CD4-positive, alpha-beta memory T cell (primary cell): ENCODE results near the gene SCYGR7. TPM values are rescaled to one million over a fixed set of nuclear protein-coding genes. Genes with fewer than 3 reads are reported as not detected.

Experiments used
- CTCF ChIA-PET: fragments of 350-600 bp; sonication (Branson Sonifier 250); formaldehyde crosslinking; loops from one replicate; lab custom pipeline; 2021; ENCODE audit warnings: inconsistent platforms; ENCODE audit not compliant: partially characterized antibody; lab: Charles Lee
- POLR2A ChIA-PET: fragments of 350-600 bp; sonication (Branson Sonifier 250); formaldehyde crosslinking; loops from one replicate; lab custom pipeline; 2021; ENCODE audit not compliant: partially characterized antibody; lab: Charles Lee
- DNase-seq, 5 donors: peaks; one replicate each; pipeline versions ENCODE4 v3.0.0 to v3.0.0-alpha.2; 2020 to 2022; ENCODE audit warnings: mixed read lengths in 1 of 5
- H3K27ac ChIP-seq: one replicate; pipeline ENCODE4 v1.7.0; 2013; ENCODE audit warnings: low read depth, low read length
- H3K27me3 ChIP-seq: 2 replicates; pipeline ENCODE4 v1.7.0; 2013; ENCODE audit warnings: mild to moderate bottlenecking, low read length, moderate library complexity; ENCODE audit not compliant: insufficient read depth
- H3K36me3 ChIP-seq: 2 replicates; pipeline ENCODE4 v1.7.0; 2013; ENCODE audit warnings: mild to moderate bottlenecking, low read length, moderate library complexity; ENCODE audit not compliant: insufficient read depth
- H3K4me1 ChIP-seq: 2 replicates; pipeline ENCODE4 v1.7.0; 2013; ENCODE audit warnings: mild to moderate bottlenecking, low read length, moderate library complexity; ENCODE audit not compliant: insufficient read depth
- H3K4me3 ChIP-seq, 2 donors: one replicate each; pipeline ENCODE4 v1.7.0; 2013; ENCODE audit warnings: low read length in 2 of 2, mild to moderate bottlenecking in 1 of 2
- H3K9me3 ChIP-seq, 2 donors: one replicate each; pipeline ENCODE4 v1.7.0; 2013; ENCODE audit warnings: low read length in 2 of 2, control low read depth in 1 of 2; ENCODE audit not compliant: control insufficient read depth in 1 of 2
- H3K27ac Mint-ChIP-seq, 7 donors: one replicate each; pipeline ENCODE4 v1.8.0; 2020 to 2021; ENCODE audit warnings: mixed read lengths in 7 of 7, mild to moderate bottlenecking in 6 of 7, inconsistent platforms in 3 of 7, moderate library complexity in 3 of 7
- H3K27me3 Mint-ChIP-seq, 2 donors: one replicate each; pipeline ENCODE4 v1.8.0; 2020 to 2021; ENCODE audit warnings: mixed read lengths in 2 of 2
- H3K36me3 Mint-ChIP-seq, 2 donors: one replicate each; pipeline ENCODE4 v1.8.0; 2020 to 2021; ENCODE audit warnings: mixed read lengths in 2 of 2, inconsistent platforms in 1 of 2, mild to moderate bottlenecking in 1 of 2
- H3K4me1 Mint-ChIP-seq, 4 donors: one replicate each; pipeline ENCODE4 v1.8.0; 2020 to 2021; ENCODE audit warnings: mixed read lengths in 4 of 4, mild to moderate bottlenecking in 1 of 4
- H3K4me3 Mint-ChIP-seq, 8 donors: one replicate each; pipeline ENCODE4 v1.8.0; 2020 to 2021; ENCODE audit warnings: mixed read lengths in 8 of 8, mild to moderate bottlenecking in 7 of 8, moderate library complexity in 6 of 8, inconsistent platforms in 3 of 8
- H3K9me3 Mint-ChIP-seq, 8 donors: one replicate each; pipeline ENCODE4 v1.8.0; 2020 to 2021; ENCODE audit warnings: mixed read lengths in 8 of 8, mild to moderate bottlenecking in 5 of 8, inconsistent platforms in 3 of 8, moderate library complexity in 1 of 8
- intact Hi-C: fragments of 100-400 bp; cut with micrococcal nuclease; formaldehyde crosslinking; loops from one replicate; pipeline ENCODE4 v1.15.1; 2023
- polyA plus RNA-seq, 2 donors: library from polyadenylated mRNA; unstranded; fragments of 300-500 nt; fragmentation: Illumina TruSeq; gene quantifications; one replicate each; pipeline ENCODE4 v1.2.3, GENCODE V29; 2021
- total RNA-seq, 2 experiments: library from RNA; stranded (reverse); gene quantifications; one replicate each; pipeline ENCODE4 v1.2.3, GENCODE V29; 2021

SCYGR7 gene
- total and polyA plus RNA-seq, 4 experiments from 2014 or later: not detected

GRCh38 chr2:227772197-227772661 is 44.1 kb downstream of the SCYGR7 start:
- CTCF ChIA-PET: interaction anchor here (3.6 kb wide), 1 partner anchor 90 kb away, joined by 21 read pairs; no protein-coding TSS in a partner anchor
- no peaks in the 10 kb centered on the region for H3K27me3 ChIP-seq
- no peaks in the 10 kb centered on the region for H3K9me3 Mint-ChIP-seq
- peak overlapping the region in 1 of 7 donors; percentile 76 for H3K27ac Mint-ChIP-seq
- intact Hi-C loops: no loop called here
- H3K4me1 ChIP-seq: no peaks in the 10 kb centered on the region
- POLR2A ChIA-PET: no interaction called here
- H3K27me3 Mint-ChIP-seq: peaks cover 0 to 1% of the 10 kb centered on the region in 2 donors
- H3K9me3 ChIP-seq: no peaks in the 10 kb centered on the region
- no peak overlapping the region for H3K4me3 Mint-ChIP-seq
- H3K4me3 ChIP-seq: no peak overlapping the region
- peaks cover 3 to 15% (median 10%) of the 10 kb centered on the region in 4 donors for H3K4me1 Mint-ChIP-seq
- DNase-seq: no peak
- no peak overlapping the region for H3K27ac ChIP-seq
- H3K36me3 Mint-ChIP-seq: no peaks in the 10 kb centered on the region
- H3K36me3 ChIP-seq: no peaks in the 10 kb centered on the region

- ChIA-PET CTCF (interaction anchor here (1.5 to 3.6 kb wide), 2 partner anchors 74 to 90 kb away, joined by 5 to 21 read pairs; no protein-coding TSS in a partner anchor), POLR2A (no interaction called here)
- Histone ChIP-seq H3K27me3 (no peaks in the 10 kb centered on the region), H3K27ac (no peak overlapping the region), H3K4me1 (no peaks in the 10 kb centered on the region), H3K9me3 (no peaks in the 10 kb centered on the region), H3K4me3 (no peak overlapping the region), H3K36me3 (no peaks in the 10 kb centered on the region)
- Mint-ChIP-seq H3K27me3 (peaks cover 0 to 1% of the 10 kb centered on the region in 2 donors), H3K4me3 (no peak overlapping the region), H3K4me1 (peaks cover 3 to 15% (median 10%) of the 10 kb centered on the region in 4 donors), H3K27ac (no peak overlapping the region), H3K9me3 (peaks cover 0 to 2% (median 0%) of the 10 kb centered on the region in 8 donors), H3K36me3 (no peaks in the 10 kb centered on the region)
- intact Hi-C loops: no loop called here
- no peak for DNase-seq
Measured at GRCh38 chr2:227772932-227773331, 44.8 kb downstream of the SCYGR7 start.

- H3K4me1 ChIP-seq: no peaks in the 10 kb centered on the region
- H3K4me3 ChIP-seq: no peak overlapping the region
- Mint-ChIP-seq H3K36me3 (no peaks in the 10 kb centered on the region), H3K27ac (peak overlapping the region in 6 of 7 donors; percentile 12 to 65 (median 38)), H3K4me3 (no peak overlapping the region), H3K27me3 (peaks cover 0 to 1% of the 10 kb centered on the region in 2 donors), H3K9me3 (peaks cover 0 to 2% (median 0%) of the 10 kb centered on the region in 8 donors), H3K4me1 (peaks cover 3 to 19% (median 11%) of the 10 kb centered on the region in 4 donors)
- intact Hi-C loops: loop anchor here (1.0 kb wide), 1 partner anchor 88 kb away; no protein-coding TSS in a partner anchor
- ChIA-PET CTCF (interaction anchor here (0.6 to 3.6 kb wide), 13 partner anchors 8 to 116 kb away, joined by 3 to 21 read pairs (median 5); partner anchors contain the start of gene CCL20), POLR2A (no interaction called here)
- no peaks in the 10 kb centered on the region for H3K9me3 ChIP-seq
- DNase-seq: peak in 2 of 5 donors; percentile 8 to 22
- no peaks in the 10 kb centered on the region for H3K27me3 ChIP-seq
- no peaks in the 10 kb centered on the region for H3K36me3 ChIP-seq
- no peak overlapping the region for H3K27ac ChIP-seq
Measured at GRCh38 chr2:227774011-227774624, 46.0 kb downstream of the SCYGR7 start.

- ChIA-PET POLR2A (no interaction called here), CTCF (interaction anchor here (1.1 to 3.6 kb wide), 9 partner anchors 9 to 115 kb away, joined by 3 to 21 read pairs (median 6); partner anchors contain the start of gene CCL20)
- Mint-ChIP-seq H3K4me1 (peaks cover 3 to 19% (median 11%) of the 10 kb centered on the region in 4 donors), H3K27ac (peak overlapping the region in 6 of 7 donors; percentile 12 to 65 (median 44)), H3K9me3 (peaks cover 0 to 2% (median 0%) of the 10 kb centered on the region in 8 donors), H3K36me3 (no peaks in the 10 kb centered on the region), H3K4me3 (no peak overlapping the region), H3K27me3 (peaks cover 0 to 1% of the 10 kb centered on the region in 2 donors)
- no peaks in the 10 kb centered on the region for H3K9me3 ChIP-seq
- no peak overlapping the region for H3K4me3 ChIP-seq
- no peaks in the 10 kb centered on the region for H3K4me1 ChIP-seq
- DNase-seq: no peak
- H3K27ac ChIP-seq: no peak overlapping the region
- no peaks in the 10 kb centered on the region for H3K27me3 ChIP-seq
- no peaks in the 10 kb centered on the region for H3K36me3 ChIP-seq
- intact Hi-C loops: loop anchor here (1.0 kb wide), 1 partner anchor 87 kb away; no protein-coding TSS in a partner anchor
Measured at GRCh38 chr2:227774895-227775842, 47.0 kb downstream of the SCYGR7 start.

Other genes starting within 250 kb of the SCYGR7 start
- gene SCYGR2, start 129.4 kb upstream of the SCYGR7 start, total RNA-seq: not detected
- not detected for gene SCYGR2, start 129.4 kb upstream of the SCYGR7 start, polyA plus RNA-seq
- not detected for gene SCYGR3, start 113.5 kb upstream of the SCYGR7 start, total RNA-seq
- gene SCYGR3, start 113.5 kb upstream of the SCYGR7 start, polyA plus RNA-seq: not detected
- not detected for gene SCYGR4, start 110.8 kb upstream of the SCYGR7 start, total RNA-seq
- gene SCYGR4, start 110.8 kb upstream of the SCYGR7 start, polyA plus RNA-seq: not detected
- gene SCYGR5, start 61.5 kb upstream of the SCYGR7 start, total RNA-seq: not detected
- not detected for gene SCYGR5, start 61.5 kb upstream of the SCYGR7 start, polyA plus RNA-seq
- not detected for gene SLC19A3, start 10.3 kb upstream of the SCYGR7 start, total RNA-seq
- gene SLC19A3, start 10.3 kb upstream of the SCYGR7 start, polyA plus RNA-seq: not detected
- gene SCYGR6, start 3.6 kb upstream of the SCYGR7 start, total RNA-seq: not detected
- gene SCYGR6, start 3.6 kb upstream of the SCYGR7 start, polyA plus RNA-seq: not detected
- not detected for gene SCYGR8, start 17.6 kb downstream of the SCYGR7 start, total RNA-seq
- gene SCYGR8, start 17.6 kb downstream of the SCYGR7 start, polyA plus RNA-seq: not detected
- gene CCL20, start 85.5 kb downstream of the SCYGR7 start, total RNA-seq: 1 to 10 TPM; 2.6 to 3.2 TPM
- gene CCL20, start 85.5 kb downstream of the SCYGR7 start, polyA plus RNA-seq: 1 to 10 TPM; 1.5 to 1.6 TPM
- gene DAW1, start 143.3 kb downstream of the SCYGR7 start, total RNA-seq: not detected
- gene DAW1, start 143.3 kb downstream of the SCYGR7 start, polyA plus RNA-seq: not detected